Nephron progenitor cell (in vitro differentiated cells): Measurements from ENCODE around the gene FOLR3.
"Not testable (repeated sequence)": the region's sequence is repeated elsewhere in the genome, so short reads cannot be mapped to it uniquely, and the experiment has no call there.

Source experiments
- DNase-seq: peaks from one replicate; pipeline ENCODE4 v3.0.0; 2021
- H3K27ac Mint-ChIP-seq: 2 replicates; pipeline ENCODE4 v1.8.0; 2021; ENCODE audit warnings: mild to moderate bottlenecking, moderate library complexity, mixed read lengths
- H3K27me3 Mint-ChIP-seq: 2 replicates; pipeline ENCODE4 v1.8.0; 2021; ENCODE audit warnings: mild to moderate bottlenecking, low read depth, mixed read lengths; ENCODE audit not compliant: poor library complexity
- H3K36me3 Mint-ChIP-seq: 2 replicates; pipeline ENCODE4 v1.8.0; 2021; ENCODE audit warnings: low read depth, mixed read lengths
- H3K4me1 Mint-ChIP-seq: 2 replicates; pipeline ENCODE4 v1.8.0; 2021; ENCODE audit warnings: mixed read lengths
- H3K4me3 Mint-ChIP-seq: 2 replicates; pipeline ENCODE4 v1.8.0; 2021; ENCODE audit warnings: mild to moderate bottlenecking, moderate library complexity, mixed read lengths
- H3K9me3 Mint-ChIP-seq: 2 replicates; pipeline ENCODE4 v1.8.0; 2021; ENCODE audit warnings: mild to moderate bottlenecking, moderate library complexity, mixed read lengths
- CTCF ChIP-seq: fragments of 200-600 bp; sonication (generic); IDR thresholded peaks from 2 replicates; pipeline ENCODE4 v1.5.0; 2021; ENCODE audit warnings: antibody characterized with exemption

Gene FOLR3

GRCh38 chr11:72177656-72178055 lies 42.1 kb downstream of the FOLR3 start:
- H3K27me3 Mint-ChIP-seq, result peaks cover 39% of the 10 kb centered on the region
- H3K4me3 Mint-ChIP-seq, result no peak overlapping the region
- no peak for DNase-seq
- no peaks in the 10 kb centered on the region for H3K36me3 Mint-ChIP-seq
- no peaks in the 10 kb centered on the region for H3K9me3 Mint-ChIP-seq
- peaks cover 6% of the 10 kb centered on the region for H3K4me1 Mint-ChIP-seq
- TF ChIP-seq CTCF, result no peak
- no peak overlapping the region for H3K27ac Mint-ChIP-seq

GRCh38 chr11:72179049-72179803 lies 43.7 kb downstream of the FOLR3 start:
- Mint-ChIP-seq H3K36me3 (no peaks in the 10 kb centered on the region), H3K27ac (no peak overlapping the region), H3K9me3 (no peaks in the 10 kb centered on the region), H3K27me3 (peaks cover 36% of the 10 kb centered on the region), H3K4me3 (no peak overlapping the region), H3K4me1 (peaks cover 14% of the 10 kb centered on the region)
- no peak for TF ChIP-seq CTCF
- no peak for DNase-seq

GRCh38 chr11:72179804-72180396 lies 44.4 kb downstream of the FOLR3 start:
- TF ChIP-seq CTCF, result no peak
- no peak for DNase-seq
- Mint-ChIP-seq H3K36me3 (no peaks in the 10 kb centered on the region), H3K27ac (no peak overlapping the region), H3K4me1 (peaks cover 14% of the 10 kb centered on the region), H3K9me3 (no peaks in the 10 kb centered on the region), H3K4me3 (no peak overlapping the region), H3K27me3 (peaks cover 35% of the 10 kb centered on the region)

- H3K4me3 Mint-ChIP-seq, DNase-seq, H3K27ac Mint-ChIP-seq, H3K9me3 Mint-ChIP-seq, H3K36me3 Mint-ChIP-seq: not testable (repeated sequence)
- peaks cover 14% of the 10 kb centered on the region for H3K4me1 Mint-ChIP-seq
- peaks cover 35% of the 10 kb centered on the region for H3K27me3 Mint-ChIP-seq
These were observed 45.5 kb downstream of the FOLR3 start for GRCh38 chr11:72180892-72181552.

- peaks cover 33% of the 10 kb centered on the region for H3K27me3 Mint-ChIP-seq
- H3K4me3 Mint-ChIP-seq, H3K36me3 Mint-ChIP-seq, H3K27ac Mint-ChIP-seq, DNase-seq, H3K9me3 Mint-ChIP-seq: not testable (repeated sequence)
- H3K4me1 Mint-ChIP-seq, result peaks cover 14% of the 10 kb centered on the region
These were observed 46.0 kb downstream of the FOLR3 start for GRCh38 chr11:72181553-72181958.

- H3K27me3 Mint-ChIP-seq, result peaks cover 10% of the 10 kb centered on the region
- no peak for DNase-seq
- TF ChIP-seq CTCF, result no peak
- H3K36me3 Mint-ChIP-seq, result no peaks in the 10 kb centered on the region
- H3K27ac Mint-ChIP-seq, result no peak overlapping the region
- no peaks in the 10 kb centered on the region for H3K9me3 Mint-ChIP-seq
- no peak overlapping the region for H3K4me3 Mint-ChIP-seq
- H3K4me1 Mint-ChIP-seq, result peaks cover 34% of the 10 kb centered on the region
These were observed 52.7 kb downstream of the FOLR3 start for GRCh38 chr11:72188267-72188666.
